HG03039 (cell line): ENCODE data around the gene TSPEAR.

Experiments used
- ATAC-seq: cut with Tn5 transposase; IDR thresholded peaks from one replicate; pipeline ENCODE4 v1.9.1; 2021; ENCODE audit warnings: mild to moderate bottlenecking, moderate library complexity; ENCODE audit not compliant: unreplicated experiment

The TSPEAR gene

GRCh38 chr21:44478801-44479167, 232.6 kb downstream of the TSPEAR start:
- ATAC-seq = no peak

DNA sequence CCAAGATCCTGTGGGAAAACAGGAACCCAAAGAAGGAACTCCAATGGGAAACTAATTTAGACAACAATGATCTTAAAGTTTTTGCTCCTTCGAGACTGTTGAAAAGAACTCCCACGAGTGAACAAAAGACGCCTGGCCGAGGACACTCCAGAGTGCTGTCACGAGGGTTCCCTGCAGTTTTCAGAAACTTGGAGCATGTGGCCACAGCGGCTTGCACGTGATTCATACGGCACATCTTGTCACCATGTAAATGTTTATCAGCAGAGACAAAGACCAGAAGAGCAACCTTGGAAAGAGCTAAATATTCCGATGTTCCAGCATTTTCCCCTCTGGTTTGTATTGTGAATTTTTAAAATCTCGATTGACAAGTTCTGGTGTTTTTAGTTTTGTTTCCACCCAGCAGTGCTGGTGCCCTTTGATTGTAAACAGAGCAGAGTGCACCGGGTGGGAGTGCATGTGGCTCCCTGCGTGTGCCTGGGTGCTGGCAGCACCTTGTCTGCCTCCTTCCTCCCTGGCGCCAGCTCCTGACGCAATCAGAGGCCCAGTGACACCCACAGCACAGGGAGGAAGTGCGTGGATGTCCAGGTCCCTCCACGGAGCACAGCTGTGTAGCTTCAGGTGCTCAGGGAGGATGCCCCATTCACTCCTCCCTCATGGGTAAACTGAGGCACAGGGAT, 233.1 kb downstream of the TSPEAR start:
- no peak for ATAC-seq

DNA sequence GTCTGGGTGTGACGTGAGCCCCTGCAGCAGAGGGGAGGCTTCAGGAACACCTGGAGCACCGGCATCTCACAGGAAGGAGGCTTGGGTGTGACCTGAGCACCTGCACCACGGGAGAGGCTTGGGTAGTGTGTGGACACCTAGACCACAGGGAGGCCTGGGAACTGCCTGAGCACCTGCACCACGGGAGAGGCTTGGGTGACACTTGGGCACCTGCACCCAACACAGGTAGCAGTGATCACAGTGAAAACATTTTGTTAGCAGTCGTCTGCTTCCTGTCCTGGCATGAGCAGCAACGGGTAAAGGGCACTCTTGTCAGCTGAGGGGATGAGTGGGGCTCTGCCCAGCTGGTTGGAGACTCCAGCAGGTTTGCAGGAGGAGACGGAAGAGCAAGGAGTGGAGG, 233.7 kb downstream of the TSPEAR start:
- no peak for ATAC-seq

GRCh38 chr21:44477131-44477530, 234.2 kb downstream of the TSPEAR start:
- no peak for ATAC-seq

DNA sequence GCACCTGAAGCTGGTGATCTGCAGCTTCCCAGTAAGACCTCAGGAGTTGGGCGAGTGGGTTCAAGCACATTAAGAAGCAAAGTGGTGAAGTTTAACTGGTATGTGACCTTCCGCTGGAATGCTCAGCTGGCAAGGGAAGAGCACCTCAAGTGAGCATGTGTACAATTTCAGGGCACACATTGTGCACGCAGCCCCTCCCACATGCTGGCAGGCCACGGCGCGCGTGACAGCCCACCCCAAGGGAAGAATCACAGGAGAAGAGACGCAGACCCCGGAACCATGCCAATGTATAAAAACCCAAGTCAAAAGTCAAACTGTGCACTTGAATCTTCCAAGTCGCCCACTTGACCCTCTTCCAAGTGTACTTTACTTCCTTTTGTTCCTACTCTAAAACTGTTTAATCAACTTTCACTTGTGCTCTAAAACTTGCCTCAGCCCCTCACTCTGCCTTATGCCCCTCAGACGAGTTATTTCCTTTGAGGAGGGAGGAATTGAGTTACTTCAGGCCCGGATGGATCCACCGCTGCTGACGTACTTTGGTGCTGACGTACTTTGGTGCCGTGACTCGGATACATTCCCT, 236.0 kb downstream of the TSPEAR start:
- ATAC-seq = no peak

- no peak for ATAC-seq
Measured at GRCh38 chr21:44473915-44474555, 237.3 kb downstream of the TSPEAR start.

- no peak for ATAC-seq
Measured at GRCh38 chr21:44471996-44472395, 239.4 kb downstream of the TSPEAR start.

- no peak for ATAC-seq
Measured at GRCh38 chr21:44471341-44471740, 240.0 kb downstream of the TSPEAR start.

DNA sequence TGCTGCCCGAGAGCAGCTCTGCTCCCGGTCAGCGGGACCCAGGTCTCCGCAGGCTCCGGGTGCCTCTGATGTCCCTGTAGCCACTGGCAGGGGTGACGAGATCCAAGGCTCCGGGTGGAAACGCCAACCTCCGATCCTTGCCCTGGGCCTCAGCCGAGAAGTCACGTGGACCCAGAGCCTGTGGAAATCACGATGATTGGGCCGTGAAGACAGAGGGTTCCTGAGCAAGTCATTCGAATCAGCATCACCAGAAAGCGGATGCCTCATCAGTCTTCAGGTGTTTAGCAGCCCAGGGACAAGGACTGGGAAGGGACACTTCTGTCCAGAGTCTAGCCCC, 243.5 kb downstream of the TSPEAR start:
- ATAC-seq = no peak

DNA sequence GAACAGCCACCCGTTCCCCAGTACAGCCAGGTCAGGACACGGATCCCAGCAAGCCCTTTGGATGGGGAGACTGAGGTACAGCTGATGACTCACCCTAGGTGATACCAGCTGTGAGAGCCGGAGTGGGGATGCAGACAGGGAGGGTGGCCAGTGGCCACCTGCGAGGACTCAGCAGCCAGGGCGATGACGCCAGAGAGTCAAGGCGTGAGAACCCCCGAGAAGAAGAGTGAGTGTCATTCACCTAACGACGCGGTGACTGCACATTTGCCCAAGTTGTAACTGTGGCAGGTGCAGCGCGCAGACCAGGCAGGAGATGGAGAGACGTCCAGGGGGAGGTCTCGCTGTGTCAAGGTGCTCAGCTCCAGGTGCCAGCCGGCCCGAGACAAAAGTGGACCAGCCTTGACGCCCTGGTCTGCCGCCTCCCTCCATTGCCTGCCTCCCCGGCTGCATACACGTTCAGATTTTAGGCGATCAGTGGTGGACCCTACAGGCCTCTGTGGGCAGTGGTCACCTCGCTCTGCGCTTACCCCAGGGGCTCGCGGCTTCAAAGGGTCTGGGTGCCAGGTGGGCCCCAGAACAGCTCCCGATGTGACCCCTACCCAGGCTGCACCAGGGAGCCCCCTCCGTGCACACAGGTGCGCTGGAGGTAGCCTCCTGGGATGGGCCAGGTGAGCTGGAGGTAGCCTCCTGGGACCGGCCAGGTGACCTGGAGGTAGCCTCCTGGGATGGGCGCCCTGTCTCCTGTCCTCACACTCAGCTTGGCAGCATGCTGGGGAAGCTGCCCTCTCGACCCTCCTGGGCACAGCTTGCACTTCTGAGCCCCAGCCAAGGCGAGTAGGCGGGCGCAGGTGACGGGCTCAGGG, 244.1 kb downstream of the TSPEAR start:
- ATAC-seq = no peak

DNA sequence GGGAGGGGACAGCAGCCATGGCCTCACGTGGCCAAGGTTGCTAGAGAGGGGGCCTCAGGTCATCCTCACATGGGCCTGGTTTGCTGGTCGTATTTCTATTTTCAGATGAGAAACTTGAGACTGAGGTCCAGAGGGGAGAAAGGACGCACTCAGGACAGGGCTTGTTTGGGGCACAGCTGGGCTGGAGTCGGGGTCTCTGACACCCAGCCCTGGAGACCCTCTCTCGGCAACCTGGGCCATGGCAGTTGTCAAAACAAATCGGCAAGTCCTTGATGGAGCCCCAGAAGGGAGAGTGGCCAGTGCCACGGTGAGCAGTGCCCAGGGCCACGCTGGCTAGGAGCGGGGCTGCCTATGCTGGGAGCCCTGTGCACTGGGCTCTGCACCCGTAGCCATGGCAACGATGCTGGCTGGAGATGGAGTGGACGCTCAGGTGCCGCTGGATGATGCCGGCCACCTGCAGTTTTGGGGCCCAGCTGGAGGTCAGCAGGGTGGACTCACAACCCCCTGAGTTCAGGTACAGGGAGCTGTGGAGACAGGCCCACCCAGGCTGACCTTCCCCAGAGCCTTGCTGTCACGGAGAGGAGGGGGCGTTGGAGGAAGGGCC, 244.9 kb downstream of the TSPEAR start:
- ATAC-seq = no peak

GRCh38 chr21:44464351-44464750, 247.0 kb downstream of the TSPEAR start:
- no peak for ATAC-seq

GRCh38 chr21:44463724-44464123, 247.6 kb downstream of the TSPEAR start:
- no peak for ATAC-seq

GRCh38 chr21:44462834-44463200, 248.6 kb downstream of the TSPEAR start:
- ATAC-seq = no peak

DNA sequence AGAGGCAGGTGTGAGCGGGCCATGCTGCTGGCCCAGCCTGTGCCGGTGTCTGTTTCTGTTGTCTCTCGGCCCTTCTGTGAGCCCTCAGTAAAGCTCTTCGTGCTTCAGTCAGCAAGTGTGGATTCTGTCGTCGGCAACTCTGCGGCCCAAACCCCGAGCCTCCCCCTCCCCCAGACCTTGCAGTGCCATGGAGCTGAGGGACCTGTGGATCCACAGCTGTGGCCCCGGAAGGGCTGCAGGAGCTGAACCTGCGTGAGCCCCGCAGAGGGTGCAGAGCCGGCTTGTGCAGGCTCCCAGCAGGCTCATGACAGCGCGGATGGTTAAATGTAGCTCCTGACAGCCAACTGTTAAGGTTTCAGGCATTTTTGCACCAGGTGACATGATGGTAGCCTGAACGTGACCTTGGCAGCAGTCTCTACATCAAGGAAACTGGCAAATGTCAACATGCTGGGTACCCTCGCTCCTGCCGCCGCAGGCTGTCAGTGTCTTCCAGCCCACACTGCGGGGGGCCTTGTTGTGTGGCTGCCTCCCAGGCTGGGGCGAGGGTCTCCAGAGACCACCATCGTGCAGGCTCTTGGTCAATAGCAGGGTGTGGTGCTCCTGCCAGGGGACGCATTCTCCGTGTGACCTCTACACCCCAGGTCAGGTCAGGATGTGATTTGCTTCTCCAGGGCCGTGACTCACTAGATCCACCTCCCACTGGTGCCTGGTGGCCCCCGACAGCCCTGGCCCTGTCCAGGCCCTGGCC, 249.1 kb downstream of the TSPEAR start:
- ATAC-seq = no peak

DNA sequence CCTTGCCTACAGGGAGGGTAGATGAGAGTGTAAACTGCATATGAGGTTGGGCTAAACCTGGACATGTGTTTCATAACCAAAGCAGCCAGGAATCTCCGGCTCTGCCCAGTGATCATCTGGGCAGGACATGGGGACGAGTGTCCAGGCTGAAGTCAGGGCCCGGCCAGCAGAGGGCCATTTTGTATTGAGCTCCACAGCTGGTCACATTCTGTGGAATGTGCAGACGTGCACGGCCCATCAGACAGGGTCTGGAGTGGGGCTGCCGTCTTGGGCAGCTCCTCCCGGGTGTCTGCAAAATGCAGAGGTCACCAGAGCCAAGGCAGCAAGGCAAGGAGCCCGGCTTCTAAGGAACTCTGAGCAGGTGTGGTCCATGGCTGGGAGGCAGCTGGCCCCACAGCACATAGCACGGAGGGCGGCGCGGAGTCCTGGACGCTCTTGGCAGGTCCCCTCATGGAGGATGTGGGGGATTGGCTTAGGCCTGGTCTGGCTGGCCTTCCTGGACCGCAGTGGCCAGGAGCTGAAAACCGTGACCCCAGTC, 249.8 kb downstream of the TSPEAR start:
- no peak for ATAC-seq

GRCh38 chr21:44461005-44461404, 250.4 kb downstream of the TSPEAR start:
- no peak for ATAC-seq

DNA sequence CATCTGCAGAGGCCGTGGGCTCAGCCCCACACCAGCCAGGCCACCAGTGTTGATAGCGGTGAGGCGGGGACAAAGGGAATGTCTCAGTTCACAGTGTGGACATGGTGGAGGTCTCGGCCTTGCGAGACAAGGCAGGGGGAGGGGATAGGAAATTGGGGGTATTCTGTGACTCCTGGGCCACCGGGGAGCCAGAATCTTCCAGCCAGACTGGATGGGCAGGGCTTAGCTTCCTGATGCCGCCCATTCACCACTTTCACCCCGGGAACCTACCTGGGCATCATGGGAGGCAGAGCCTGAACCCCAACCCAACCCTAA, 251.0 kb downstream of the TSPEAR start:
- ATAC-seq = no peak

GRCh38 chr21:44459712-44460440, 251.5 kb downstream of the TSPEAR start:
- no peak for ATAC-seq
